Coronary artery (tissue), 2 donors: Measurements from ENCODE around the gene S1PR3.
"Not testable (repeated sequence)": the region's sequence is repeated elsewhere in the genome, so short reads cannot be mapped to it uniquely, and the experiment has no call there.

ENCODE experiments used
- DNase-seq: peaks from one replicate; pipeline ENCODE4 v3.0.0-alpha.2; 2017; ENCODE audit warnings: low spot score
- H3K27ac ChIP-seq, 2 donors: fragments of 200-600 bp; sonication (generic); one replicate each; pipeline ENCODE4 v1.5.1; 2016 to 2019
- H3K4me3 ChIP-seq: fragments of 200-600 bp; sonication (generic); 2 replicates; pipeline ENCODE4 v1.5.1; 2016; ENCODE audit warnings: mild to moderate bottlenecking, moderate library complexity
- TF ChIP-seq, protein P1 (sequence below): fragments of 200-600 bp; sonication (generic); IDR thresholded peaks from one replicate; pipeline ENCODE4 v1.5.1; 2019; ENCODE audit warnings: antibody characterized with exemption

The S1PR3 gene

GRCh38 chr9:88991066-88992034 lies at the start of gene S1PR3:
TSS of gene S1PR3 (plus strand) at chr9:88991468. CDS start at chr9:89001201, 9,733 bp downstream.
- TF ChIP-seq, protein P1, sequence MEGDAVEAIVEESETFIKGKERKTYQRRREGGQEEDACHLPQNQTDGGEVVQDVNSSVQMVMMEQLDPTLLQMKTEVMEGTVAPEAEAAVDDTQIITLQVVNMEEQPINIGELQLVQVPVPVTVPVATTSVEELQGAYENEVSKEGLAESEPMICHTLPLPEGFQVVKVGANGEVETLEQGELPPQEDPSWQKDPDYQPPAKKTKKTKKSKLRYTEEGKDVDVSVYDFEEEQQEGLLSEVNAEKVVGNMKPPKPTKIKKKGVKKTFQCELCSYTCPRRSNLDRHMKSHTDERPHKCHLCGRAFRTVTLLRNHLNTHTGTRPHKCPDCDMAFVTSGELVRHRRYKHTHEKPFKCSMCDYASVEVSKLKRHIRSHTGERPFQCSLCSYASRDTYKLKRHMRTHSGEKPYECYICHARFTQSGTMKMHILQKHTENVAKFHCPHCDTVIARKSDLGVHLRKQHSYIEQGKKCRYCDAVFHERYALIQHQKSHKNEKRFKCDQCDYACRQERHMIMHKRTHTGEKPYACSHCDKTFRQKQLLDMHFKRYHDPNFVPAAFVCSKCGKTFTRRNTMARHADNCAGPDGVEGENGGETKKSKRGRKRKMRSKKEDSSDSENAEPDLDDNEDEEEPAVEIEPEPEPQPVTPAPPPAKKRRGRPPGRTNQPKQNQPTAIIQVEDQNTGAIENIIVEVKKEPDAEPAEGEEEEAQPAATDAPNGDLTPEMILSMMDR, result no peak
- Histone ChIP-seq H3K4me3 (peak within 1 kb of the TSS; percentile 99), H3K27ac (peak within 1 kb of the TSS; percentile 91 to 98)
- DNase-seq, result peak; percentile 83

GRCh38 chr9:88941586-88941985 lies 49.7 kb upstream of the S1PR3 start:
- DNase-seq, H3K4me3 ChIP-seq, H3K27ac ChIP-seq: not testable (repeated sequence)

GRCh38 chr9:88942411-88942810 lies 48.9 kb upstream of the S1PR3 start:
- DNase-seq, result no peak
- TF ChIP-seq, protein P1, result no peak
- no peak overlapping the region for H3K4me3 ChIP-seq
- H3K27ac ChIP-seq, result no peak overlapping the region

- no peak overlapping the region for H3K4me3 ChIP-seq
- TF ChIP-seq, protein P1, result no peak
- DNase-seq, result no peak
- no peak overlapping the region for H3K27ac ChIP-seq
Measured at GRCh38 chr9:88945636-88946333, 45.5 kb upstream of the S1PR3 start.

GRCh38 chr9:88947581-88948573 lies 43.4 kb upstream of the S1PR3 start:
- TF ChIP-seq, protein P1, result no peak
- Histone ChIP-seq H3K4me3 (no peak overlapping the region), H3K27ac (no peak overlapping the region)
- DNase-seq, result no peak

- no peak for DNase-seq
- H3K4me3 ChIP-seq, result no peak overlapping the region
- no peak overlapping the region for H3K27ac ChIP-seq
- TF ChIP-seq, protein P1, result no peak
Measured at GRCh38 chr9:88949425-88949824, 41.8 kb upstream of the S1PR3 start.

- TF ChIP-seq, protein P1, result no peak
- Histone ChIP-seq H3K27ac (peak overlapping the region in 1 of 2 donors; percentile 21), H3K4me3 (no peak overlapping the region)
- DNase-seq, result no peak
Measured at GRCh38 chr9:88949961-88950340, 41.3 kb upstream of the S1PR3 start.
